HG03280 (cell line): ENCODE results near the gene SNUPN.
"Not testable (repeated sequence)": the region's sequence is repeated elsewhere in the genome, so short reads cannot be mapped to it uniquely, and the experiment has no call there.

ENCODE experiments used
- ATAC-seq: cut with Tn5 transposase; IDR thresholded peaks from one replicate; pipeline ENCODE4 v1.9.1; 2021; ENCODE audit warnings: mild to moderate bottlenecking, moderate library complexity; ENCODE audit not compliant: unreplicated experiment

The SNUPN gene

DNA sequence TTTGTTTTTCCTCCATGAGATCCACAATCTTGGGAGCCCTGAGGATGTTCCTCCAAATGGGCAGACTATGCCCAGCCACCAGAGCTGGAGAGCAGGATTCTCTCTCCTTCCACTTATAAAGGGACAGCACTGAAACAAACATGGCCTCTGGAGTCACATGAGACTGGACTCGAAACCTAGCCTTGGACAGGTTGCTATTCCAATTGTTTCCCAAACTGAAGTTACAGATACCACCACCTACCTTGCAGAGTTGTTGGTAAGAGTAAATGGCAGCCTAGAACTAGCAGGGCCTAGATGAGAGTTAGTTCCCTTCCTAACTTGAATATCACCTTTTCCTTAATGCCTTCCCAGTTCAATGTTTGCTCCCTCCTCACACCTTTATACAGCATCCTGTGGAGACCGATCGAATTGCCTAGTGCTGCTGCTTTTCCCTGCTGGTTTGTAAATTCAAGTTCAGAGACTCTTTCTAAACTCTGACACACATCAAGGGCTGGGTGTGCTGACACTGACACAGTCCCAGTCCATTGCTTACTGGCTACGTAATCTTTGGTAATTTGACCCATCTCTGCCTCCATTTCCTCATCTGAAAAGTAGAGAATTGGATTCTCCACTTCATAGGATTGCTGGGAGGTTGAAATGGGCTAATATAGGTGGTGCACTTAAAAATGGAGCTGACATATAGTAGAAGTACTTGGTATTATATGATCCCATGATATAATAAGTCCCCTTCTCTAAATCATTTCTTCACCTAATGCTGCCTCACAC lies 11.9 kb upstream of the SNUPN start:
- ATAC-seq = no peak

DNA sequence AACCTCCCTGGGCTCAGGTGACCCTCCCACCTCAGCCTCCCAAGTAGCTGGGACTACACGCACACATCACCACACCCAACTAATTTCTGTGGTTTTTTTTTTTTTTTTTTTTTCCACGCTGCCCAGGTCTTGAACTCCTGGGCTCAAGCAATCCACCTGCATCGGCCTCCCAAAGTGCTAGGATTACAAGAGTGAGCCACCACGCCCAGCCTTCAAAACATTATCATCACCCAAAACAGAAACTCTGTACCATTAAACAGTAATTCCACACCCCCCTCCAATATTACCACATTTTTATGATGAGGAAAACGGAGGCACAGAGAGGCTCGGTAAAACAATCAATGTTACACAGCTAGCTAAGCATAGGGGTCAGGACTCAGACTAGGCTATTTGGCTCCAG lies 10.5 kb upstream of the SNUPN start:
- ATAC-seq = no peak

DNA sequence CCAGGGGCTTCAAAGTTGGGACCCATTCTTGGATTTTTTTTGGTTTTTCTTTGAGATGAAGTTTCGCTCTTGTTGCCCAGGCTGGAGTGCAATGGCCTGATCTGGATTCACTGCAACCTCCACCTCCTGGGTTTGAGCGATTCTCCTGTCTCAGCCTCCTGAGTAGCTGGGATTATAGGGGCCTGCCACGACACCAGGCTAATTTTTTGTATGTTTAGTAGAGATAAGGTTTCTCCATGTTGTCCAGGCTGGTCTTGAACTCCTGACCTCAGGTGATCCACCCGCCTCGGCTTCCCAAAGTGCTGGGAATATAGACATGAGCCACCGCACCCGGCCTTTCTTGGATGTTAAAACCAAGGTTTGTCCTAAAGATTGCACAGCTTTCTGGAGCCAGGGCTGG lies 8.4 kb upstream of the SNUPN start:
- ATAC-seq = not testable (repeated sequence)

GRCh38 chr15:75631935-75632334 lies 6.4 kb upstream of the SNUPN start:
- no peak for ATAC-seq

- ATAC-seq = no peak
Measured at GRCh38 chr15:75622505-75622904, 3.0 kb downstream of the SNUPN start.

- no peak for ATAC-seq
Measured at GRCh38 chr15:75620841-75621391, 4.6 kb downstream of the SNUPN start.

DNA sequence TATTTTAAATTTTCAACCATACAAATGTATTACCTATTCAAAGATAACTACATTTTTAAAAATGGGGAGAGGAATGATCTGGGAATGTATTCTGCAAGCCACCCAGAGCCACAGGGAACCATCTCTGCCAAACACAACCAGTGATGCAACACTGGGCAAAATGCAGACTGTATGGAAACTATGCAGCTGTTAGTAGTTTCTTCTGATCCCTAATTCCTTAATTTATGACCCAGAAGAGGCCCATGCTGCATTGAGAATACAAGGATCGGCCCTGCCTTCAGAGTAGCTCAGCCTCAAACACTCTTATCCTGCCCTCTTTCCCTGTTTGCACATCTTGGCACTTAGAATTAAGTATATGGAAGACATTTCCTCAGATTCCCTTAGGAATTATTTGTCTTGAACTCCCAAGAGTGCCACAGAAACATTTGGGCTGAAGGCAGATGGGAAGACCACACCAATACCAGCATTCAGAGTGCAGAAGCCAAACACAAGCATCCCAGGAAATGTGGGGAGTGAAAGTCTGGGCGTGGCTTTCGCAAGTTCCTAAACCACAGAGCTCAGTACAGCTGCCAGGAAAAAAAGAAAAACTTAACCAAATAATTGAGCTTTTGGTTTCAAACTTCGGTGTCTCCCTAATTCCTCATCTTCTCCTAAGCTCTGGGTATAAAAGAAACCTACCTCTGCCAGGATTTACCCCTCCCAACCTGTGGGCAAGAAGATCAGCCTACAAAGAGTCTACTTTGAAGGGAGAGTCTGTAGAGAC lies 5.3 kb downstream of the SNUPN start:
- no peak for ATAC-seq

GRCh38 chr15:75616766-75617165 lies 8.8 kb downstream of the SNUPN start:
- ATAC-seq = no peak

- no peak for ATAC-seq
Measured at GRCh38 chr15:75606711-75607699, 18.5 kb downstream of the SNUPN start.

DNA sequence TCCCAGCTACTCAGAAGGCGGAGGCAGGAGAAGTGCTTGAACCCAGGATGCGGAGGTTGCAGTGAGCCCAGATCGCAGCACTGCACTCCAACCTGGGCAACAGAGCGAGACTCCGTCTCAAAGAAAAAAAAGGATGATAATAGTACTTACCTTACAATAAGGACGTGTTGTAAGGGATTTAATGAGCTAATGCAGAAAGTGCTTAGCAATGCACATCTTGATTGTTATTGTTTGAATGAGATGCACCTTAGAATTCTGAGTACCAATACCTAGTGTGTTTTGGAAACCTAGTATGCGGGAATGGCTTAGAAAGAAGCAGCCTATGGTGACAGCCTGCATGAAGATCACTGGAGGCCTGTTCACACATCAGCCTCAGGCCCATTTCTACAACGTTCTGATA lies 19.5 kb downstream of the SNUPN start:
- no peak for ATAC-seq

DNA sequence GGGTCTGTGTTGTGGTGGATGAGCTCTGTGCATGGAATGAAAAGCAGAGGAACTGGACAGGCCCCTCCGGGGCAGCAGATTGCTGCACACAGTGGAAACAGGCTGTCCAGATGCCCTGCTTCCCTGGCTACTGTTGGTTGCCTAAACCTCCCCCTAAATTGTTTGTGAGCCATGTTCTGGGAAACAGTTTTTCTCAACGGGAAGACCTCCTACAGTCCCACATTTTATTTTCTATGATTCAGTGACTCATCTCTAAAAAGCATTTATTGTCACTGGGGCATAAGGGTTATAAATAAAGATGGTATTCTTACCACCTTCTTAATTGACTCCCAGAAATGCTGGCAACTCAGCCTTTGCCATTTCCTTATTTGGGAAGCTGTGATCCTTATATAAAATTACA lies 26.1 kb downstream of the SNUPN start:
- ATAC-seq = no peak

- ATAC-seq = no peak
Measured at GRCh38 chr15:75598361-75598760, 27.2 kb downstream of the SNUPN start.

DNA sequence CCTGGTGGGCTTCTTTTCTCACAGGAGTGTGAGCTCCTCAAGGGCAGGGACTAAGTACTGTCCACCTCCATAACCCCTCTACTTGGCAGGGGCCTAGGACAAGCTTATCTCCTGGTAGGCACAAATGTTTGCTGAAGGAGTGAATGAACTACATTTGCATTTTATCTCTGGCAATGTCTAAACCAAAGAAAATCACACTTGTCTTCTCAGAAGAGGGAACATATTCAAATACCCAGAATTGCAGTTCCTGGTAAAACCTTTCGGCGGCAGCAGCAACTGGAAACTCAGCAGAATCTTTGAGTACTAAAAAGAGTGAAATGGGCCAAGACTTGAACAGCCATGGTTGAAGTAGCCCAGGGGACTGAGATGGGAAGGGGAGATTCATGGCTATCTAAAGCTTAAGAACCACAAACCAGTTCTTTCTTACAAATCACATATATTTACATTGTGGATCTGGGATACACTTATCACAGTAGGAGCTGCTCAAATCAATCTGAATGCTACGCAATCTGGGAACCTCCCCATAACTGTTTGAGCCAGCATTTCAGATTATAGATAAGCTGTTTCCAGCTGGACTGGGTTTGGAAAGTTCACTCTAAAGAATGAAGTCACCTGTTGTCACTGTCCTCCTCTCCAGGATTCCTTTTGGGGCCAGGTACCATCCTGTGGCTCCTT lies 27.7 kb downstream of the SNUPN start:
- no peak for ATAC-seq

- ATAC-seq = no peak
Measured at GRCh38 chr15:75596703-75597345, 28.7 kb downstream of the SNUPN start.

DNA sequence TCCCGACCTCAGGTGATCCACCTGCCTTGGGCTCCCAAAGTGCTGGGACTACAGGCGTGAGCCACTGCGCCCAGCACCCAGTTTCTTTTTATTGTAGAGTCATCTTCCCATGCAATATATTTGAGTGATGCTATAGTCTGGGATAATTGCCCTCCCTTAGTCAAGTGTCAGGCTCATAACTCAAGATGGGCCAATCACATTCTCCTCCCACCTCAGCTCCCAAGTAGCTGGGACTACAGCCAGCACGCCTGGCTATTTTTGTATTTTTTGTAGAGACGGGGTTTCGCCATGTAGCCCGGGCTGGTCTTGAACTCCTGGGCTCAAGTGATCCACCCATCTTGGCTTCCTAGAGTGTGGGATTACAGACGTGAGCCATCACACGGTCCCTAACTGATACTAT lies 31.2 kb downstream of the SNUPN start:
- ATAC-seq = no peak

GRCh38 chr15:75591655-75592364 lies 33.7 kb downstream of the SNUPN start:
- ATAC-seq = no peak

- ATAC-seq = no peak
Measured at GRCh38 chr15:75590239-75590638, 35.3 kb downstream of the SNUPN start.

GRCh38 chr15:75589071-75589470 lies 36.5 kb downstream of the SNUPN start:
- ATAC-seq = no peak

- not testable (repeated sequence) for ATAC-seq
Measured at GRCh38 chr15:75586422-75586821, 39.1 kb downstream of the SNUPN start.
